NCI-H2196 (cell line): ENCODE results near the gene IL32.

ENCODE experiments used
- DNase-seq: peaks from one replicate; lab custom pipeline; 2025; ENCODE audit not compliant: unreplicated experiment; lab: John Stamatoyannopoulos, UW

IL32 gene

GRCh38 chr16:3027983-3028715, 37.3 kb upstream of the IL32 start:
- DNase-seq: peak; percentile 95

GRCh38 chr16:3028716-3029319, 36.6 kb upstream of the IL32 start:
- no peak for DNase-seq

GRCh38 chr16:3029491-3030221, 35.8 kb upstream of the IL32 start:
- DNase-seq: peak; percentile 59

GRCh38 chr16:3030222-3031212, 34.9 kb upstream of the IL32 start:
- DNase-seq: no peak

- no peak for DNase-seq
Measured at GRCh38 chr16:3032624-3033023, 32.8 kb upstream of the IL32 start.

GRCh38 chr16:3035289-3035971, 30.0 kb upstream of the IL32 start:
- DNase-seq: no peak

- no peak for DNase-seq
Measured at GRCh38 chr16:3035972-3036725, 29.3 kb upstream of the IL32 start.

GRCh38 chr16:3036726-3037315, 28.6 kb upstream of the IL32 start, which contains the start of gene BICDL2:
Gene BICDL2, minus strand, starts transcription at chr16:3036944. Its CDS starts 1,448 bp downstream, at chr16:3035496.
- no peak for DNase-seq

- peak; percentile 62 for DNase-seq
Measured at GRCh38 chr16:3038256-3038655, 27.2 kb upstream of the IL32 start.

GRCh38 chr16:3038896-3039295, 26.5 kb upstream of the IL32 start:
- no peak for DNase-seq

- no peak for DNase-seq
Measured at GRCh38 chr16:3042376-3042775, 23.1 kb upstream of the IL32 start.

- no peak for DNase-seq
Measured at GRCh38 chr16:3044708-3045107, 20.7 kb upstream of the IL32 start.

GRCh38 chr16:3045758-3046640, 19.4 kb upstream of the IL32 start, which contains the start of gene MMP25:
Gene MMP25, plus strand, starts transcription at chr16:3046561. Its CDS starts 357 bp downstream, at chr16:3046918.
- no peak for DNase-seq

- no peak for DNase-seq
Measured at GRCh38 chr16:3046641-3047386, 18.6 kb upstream of the IL32 start.

- no peak for DNase-seq
Measured at GRCh38 chr16:3047387-3047720, 18.1 kb upstream of the IL32 start.

- no peak for DNase-seq
Measured at GRCh38 chr16:3049921-3050481, 15.4 kb upstream of the IL32 start.

- DNase-seq: no peak
Measured at GRCh38 chr16:3050487-3050886, 15.0 kb upstream of the IL32 start.
